GM12865 (cell line): ENCODE results near the gene SYPL1.

Experiments
- DNase-seq: peaks from one replicate; pipeline ENCODE4 v3.0.0; 2010; ENCODE audit warnings: low read depth
- H3K4me3 ChIP-seq: 2 replicates; pipeline ENCODE4 v1.5.1; 2011; ENCODE audit warnings: mild to moderate bottlenecking, low read depth, low read length, control low read depth
- CTCF ChIP-seq: IDR thresholded peaks from 2 replicates; pipeline ENCODE4 v1.5.1; 2011; ENCODE audit warnings: low read length, control low read depth, low read depth, inconsistent platforms; ENCODE audit not compliant: insufficient read depth; ENCODE audit errors: missing control alignments

Gene SYPL1

GRCh38 chr7:106080300-106080987, 31.7 kb downstream of the SYPL1 start:
- H3K4me3 ChIP-seq = no peak overlapping the region
- no peak for TF ChIP-seq CTCF
- no peak for DNase-seq

- no peak overlapping the region for H3K4me3 ChIP-seq
- no peak for DNase-seq
- TF ChIP-seq CTCF = no peak
Measured at GRCh38 chr7:106076537-106076936, 35.6 kb downstream of the SYPL1 start.

- H3K4me3 ChIP-seq = no peak overlapping the region
- no peak for DNase-seq
- TF ChIP-seq CTCF = no peak
Measured at GRCh38 chr7:106075937-106076336, 36.2 kb downstream of the SYPL1 start.

GRCh38 chr7:106074257-106074656, 37.9 kb downstream of the SYPL1 start:
- no peak overlapping the region for H3K4me3 ChIP-seq
- peak; percentile 56 for DNase-seq
- no peak for TF ChIP-seq CTCF

- no peak for DNase-seq
- H3K4me3 ChIP-seq = no peak overlapping the region
- TF ChIP-seq CTCF = no peak
Measured at GRCh38 chr7:106073701-106074100, 38.4 kb downstream of the SYPL1 start.

GRCh38 chr7:106072715-106073091, 39.4 kb downstream of the SYPL1 start:
- no peak for DNase-seq
- no peak for TF ChIP-seq CTCF
- H3K4me3 ChIP-seq = no peak overlapping the region
